ENCODE data around the gene CLCN3.
"Not testable (repeated sequence)": the region's sequence is repeated elsewhere in the genome, so short reads cannot be mapped to it uniquely, and the experiment has no call there.

DNA sequence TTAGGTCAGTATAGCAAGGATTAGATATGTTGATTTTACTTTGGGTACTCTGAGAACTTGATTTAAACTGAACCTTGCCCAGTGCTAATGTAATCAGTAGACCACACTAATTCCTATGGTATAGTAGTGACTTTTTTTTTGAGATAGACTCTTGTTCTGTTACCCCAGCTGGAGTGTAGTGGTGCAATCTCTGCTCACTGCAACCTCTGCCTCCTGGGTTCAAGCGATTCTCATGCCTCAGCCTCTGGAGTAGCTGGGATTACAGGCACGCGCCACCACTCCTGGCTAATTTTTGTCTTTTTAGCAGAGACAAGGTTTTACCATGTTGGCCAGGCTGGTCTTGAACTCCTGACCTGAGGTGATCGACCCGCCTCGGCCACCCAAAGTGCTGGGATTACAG is 3.6 kb downstream of the CLCN3 start:
- TF ChIP-seq, protein P1, sequence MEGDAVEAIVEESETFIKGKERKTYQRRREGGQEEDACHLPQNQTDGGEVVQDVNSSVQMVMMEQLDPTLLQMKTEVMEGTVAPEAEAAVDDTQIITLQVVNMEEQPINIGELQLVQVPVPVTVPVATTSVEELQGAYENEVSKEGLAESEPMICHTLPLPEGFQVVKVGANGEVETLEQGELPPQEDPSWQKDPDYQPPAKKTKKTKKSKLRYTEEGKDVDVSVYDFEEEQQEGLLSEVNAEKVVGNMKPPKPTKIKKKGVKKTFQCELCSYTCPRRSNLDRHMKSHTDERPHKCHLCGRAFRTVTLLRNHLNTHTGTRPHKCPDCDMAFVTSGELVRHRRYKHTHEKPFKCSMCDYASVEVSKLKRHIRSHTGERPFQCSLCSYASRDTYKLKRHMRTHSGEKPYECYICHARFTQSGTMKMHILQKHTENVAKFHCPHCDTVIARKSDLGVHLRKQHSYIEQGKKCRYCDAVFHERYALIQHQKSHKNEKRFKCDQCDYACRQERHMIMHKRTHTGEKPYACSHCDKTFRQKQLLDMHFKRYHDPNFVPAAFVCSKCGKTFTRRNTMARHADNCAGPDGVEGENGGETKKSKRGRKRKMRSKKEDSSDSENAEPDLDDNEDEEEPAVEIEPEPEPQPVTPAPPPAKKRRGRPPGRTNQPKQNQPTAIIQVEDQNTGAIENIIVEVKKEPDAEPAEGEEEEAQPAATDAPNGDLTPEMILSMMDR (IDR thresholded peaks at IDR 0.05) = not testable (repeated sequence)
- not testable (repeated sequence) for TF ChIP-seq POLR2A (IDR thresholded peaks at IDR 0.05)
